Neural progenitor cell (in vitro differentiated cells): ENCODE measurements around the gene HCK. TPM values are rescaled to one million over a fixed set of nuclear protein-coding genes. Genes with fewer than 3 reads are reported as not detected.

Experiments used
- DNase-seq: peaks from one replicate; pipeline ENCODE4 v3.0.0-alpha.2; 2016; ENCODE audit warnings: low spot score
- H2AFZ ChIP-seq: fragments of 200-600 bp; sonication (generic); replicated peaks from 2 replicates; pipeline ENCODE4 v1.6.1; 2016; ENCODE audit warnings: antibody characterized with exemption
- H3F3A ChIP-seq: fragments of 200-600 bp; sonication (generic); 2 replicates; pipeline ENCODE4 v1.6.1; 2016; ENCODE audit warnings: antibody characterized with exemption, low read depth
- H3K27ac ChIP-seq: fragments of 200-600 bp; sonication (generic); 2 replicates; pipeline ENCODE4 v1.5.1; 2016; ENCODE audit warnings: mild to moderate bottlenecking
- H3K27me3 ChIP-seq: fragments of 200-600 bp; sonication (generic); 2 replicates; pipeline ENCODE4 v1.6.1; 2016; ENCODE audit warnings: mild to moderate bottlenecking, moderate library complexity
- H3K36me3 ChIP-seq: fragments of 200-600 bp; sonication (generic); 2 replicates; pipeline ENCODE4 v1.5.1; 2016
- H3K4me1 ChIP-seq: fragments of 200-600 bp; sonication (generic); 2 replicates; pipeline ENCODE4 v1.6.1; 2016; ENCODE audit warnings: mixed run types
- H3K4me2 ChIP-seq: fragments of 200-600 bp; sonication (generic); 2 replicates; pipeline ENCODE4 v1.6.1; 2016
- H3K4me3 ChIP-seq: fragments of 200-600 bp; sonication (generic); 2 replicates; pipeline ENCODE4 v1.5.1; 2016
- H3K79me2 ChIP-seq: fragments of 200-600 bp; sonication (generic); 2 replicates; pipeline ENCODE4 v1.6.1; 2016; ENCODE audit warnings: low read depth
- H3K9ac ChIP-seq: fragments of 200-600 bp; sonication (generic); 2 replicates; pipeline ENCODE4 v1.6.1; 2016
- H3K9me3 ChIP-seq: fragments of 200-600 bp; sonication (generic); 2 replicates; pipeline ENCODE4 v1.5.1; 2016; ENCODE audit warnings: low read depth
- H4K20me1 ChIP-seq: fragments of 200-600 bp; sonication (generic); 2 replicates; pipeline ENCODE4 v1.6.1; 2016; ENCODE audit warnings: low read depth
- H3K27ac Mint-ChIP-seq: 3 replicates; pipeline ENCODE4 v1.8.0; 2021; ENCODE audit warnings: mixed read lengths
- H3K27me3 Mint-ChIP-seq: 2 replicates; pipeline ENCODE4 v1.8.0; 2022; ENCODE audit warnings: low read depth, mild to moderate bottlenecking, inconsistent platforms, moderate library complexity, mixed read lengths; ENCODE audit not compliant: insufficient read depth
- H3K36me3 Mint-ChIP-seq: 3 replicates; pipeline ENCODE4 v1.8.0; 2021; ENCODE audit warnings: mixed read lengths
- H3K4me1 Mint-ChIP-seq: 3 replicates; pipeline ENCODE4 v1.8.0; 2021; ENCODE audit warnings: mixed read lengths
- H3K4me3 Mint-ChIP-seq: 3 replicates; pipeline ENCODE4 v1.8.0; 2021; ENCODE audit warnings: mild to moderate bottlenecking, moderate library complexity, mixed read lengths
- H3K9me3 Mint-ChIP-seq: 3 replicates; pipeline ENCODE4 v1.8.0; 2020; ENCODE audit warnings: mixed read lengths
- CTCF ChIP-seq: fragments of 200-600 bp; sonication (generic); IDR thresholded peaks from 2 replicates; pipeline ENCODE4 v1.5.1; 2017; ENCODE audit warnings: antibody characterized with exemption, mild to moderate bottlenecking
- EZH2 ChIP-seq: fragments of 200-600 bp; sonication (generic); IDR thresholded peaks from 2 replicates; pipeline ENCODE4 v1.6.1; 2017; ENCODE audit warnings: antibody characterized with exemption, mild to moderate bottlenecking, moderate library complexity
- EZH2phosphoT487 ChIP-seq: fragments of 200-600 bp; sonication (generic); IDR thresholded peaks from 2 replicates; pipeline ENCODE4 v1.6.1; 2017; ENCODE audit warnings: antibody characterized with exemption
- small RNA-seq: library from RNA; depleted of rRNA; stranded (forward); fragments of <200 nt; gene quantifications from one replicate; pipeline ENCODE3, GENCODE V24; 2015
- total RNA-seq: library from RNA; depleted of rRNA; stranded (reverse); fragments of >200 nt; gene quantifications from 2 replicates; pipeline ENCODE4 v1.2.3, GENCODE V29; 2015; ENCODE audit warnings: low replicate concordance

Gene HCK
- total RNA-seq, 1 donor from 2014 or later, result not detected

GRCh38 chr20:32144898-32145662 is 93.0 kb downstream of the HCK start:
- Histone ChIP-seq H3K27ac (no peak overlapping the region), H3K4me2 (no peak overlapping the region), H3F3A (no peaks in the 10 kb centered on the region), H3K9ac (no peak overlapping the region), H3K27me3 (no peaks in the 10 kb centered on the region), H3K4me1 (no peaks in the 10 kb centered on the region), H4K20me1 (no peaks in the 10 kb centered on the region), H3K4me3 (no peak overlapping the region), H3K36me3 (peaks cover 11% of the 10 kb centered on the region), H3K79me2 (no peaks in the 10 kb centered on the region), H2AFZ (no peak overlapping the region), H3K9me3 (no peaks in the 10 kb centered on the region)
- H3K4me3 Mint-ChIP-seq, result no peak overlapping the region
- H3K4me1 Mint-ChIP-seq, result no peaks in the 10 kb centered on the region
- peaks cover 2% of the 10 kb centered on the region for H3K27me3 Mint-ChIP-seq
- H3K27ac Mint-ChIP-seq, result no peak overlapping the region
- no peaks in the 10 kb centered on the region for H3K9me3 Mint-ChIP-seq
- DNase-seq, result no peak
- peaks cover 42% of the 10 kb centered on the region for H3K36me3 Mint-ChIP-seq
- TF ChIP-seq EZH2, result no peak
- no peak for TF ChIP-seq CTCF
- TF ChIP-seq EZH2phosphoT487, result no peak

GRCh38 chr20:32149566-32150170 is 97.6 kb downstream of the HCK start:
- H3K27me3 ChIP-seq, result no peaks in the 10 kb centered on the region
- peaks cover 4% of the 10 kb centered on the region for H3K27me3 Mint-ChIP-seq
- peaks cover 30% of the 10 kb centered on the region for H3K36me3 Mint-ChIP-seq
- no peak overlapping the region for H3K4me3 Mint-ChIP-seq
- peaks cover 2% of the 10 kb centered on the region for H3F3A ChIP-seq
- H3K4me1 ChIP-seq, result no peaks in the 10 kb centered on the region
- TF ChIP-seq EZH2 (no peak), CTCF (no peak), EZH2phosphoT487 (no peak)
- H2AFZ ChIP-seq, result no peak overlapping the region
- H3K4me1 Mint-ChIP-seq, result no peaks in the 10 kb centered on the region
- no peaks in the 10 kb centered on the region for H4K20me1 ChIP-seq
- H3K4me3 ChIP-seq, result no peak overlapping the region
- H3K27ac Mint-ChIP-seq, result no peak overlapping the region
- H3K36me3 ChIP-seq, result peaks cover 11% of the 10 kb centered on the region
- H3K9me3 Mint-ChIP-seq, result no peaks in the 10 kb centered on the region
- H3K9me3 ChIP-seq, result no peaks in the 10 kb centered on the region
- H3K27ac ChIP-seq, result no peak overlapping the region
- no peak overlapping the region for H3K9ac ChIP-seq
- no peak overlapping the region for H3K4me2 ChIP-seq
- no peak for DNase-seq
- no peaks in the 10 kb centered on the region for H3K79me2 ChIP-seq

DNA sequence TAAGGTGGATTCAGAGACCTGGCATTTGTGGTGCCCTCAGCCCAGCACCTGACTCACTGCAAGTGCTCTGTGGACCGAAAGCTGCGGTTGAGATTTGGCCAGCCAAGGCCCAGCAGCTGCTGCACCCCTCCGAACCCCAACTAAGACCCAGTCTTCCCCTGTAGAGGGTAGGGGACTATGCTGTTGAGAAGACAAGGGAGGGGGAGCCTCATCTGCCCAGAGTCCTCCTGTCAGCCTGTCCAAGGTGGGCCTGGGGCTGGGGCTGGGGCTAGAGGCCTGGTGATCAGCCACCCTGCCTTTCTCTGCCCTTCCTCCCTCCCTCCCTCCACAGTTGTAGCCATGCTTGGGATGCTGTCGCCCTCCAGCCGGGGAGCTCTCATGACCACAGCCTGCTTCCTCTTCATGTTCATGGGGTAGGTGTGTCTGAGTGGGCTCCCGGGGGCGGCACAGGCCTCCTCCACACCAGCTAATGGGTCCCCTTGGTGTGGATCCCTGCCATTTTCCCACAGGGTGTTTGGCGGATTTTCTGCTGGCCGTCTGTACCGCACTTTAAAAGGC is 98.3 kb downstream of the HCK start:
- H2AFZ ChIP-seq, result no peak overlapping the region
- H3K4me1 Mint-ChIP-seq, result peaks cover 4% of the 10 kb centered on the region
- H3K27me3 Mint-ChIP-seq, result peaks cover 7% of the 10 kb centered on the region
- H3K4me2 ChIP-seq, result no peak overlapping the region
- no peaks in the 10 kb centered on the region for H4K20me1 ChIP-seq
- H3K36me3 Mint-ChIP-seq, result peaks cover 28% of the 10 kb centered on the region
- H3K9me3 ChIP-seq, result no peaks in the 10 kb centered on the region
- H3K27me3 ChIP-seq, result no peaks in the 10 kb centered on the region
- H3K27ac ChIP-seq, result no peak overlapping the region
- H3K4me1 ChIP-seq, result no peaks in the 10 kb centered on the region
- H3K9ac ChIP-seq, result no peak overlapping the region
- no peaks in the 10 kb centered on the region for H3K79me2 ChIP-seq
- DNase-seq, result no peak
- no peaks in the 10 kb centered on the region for H3K9me3 Mint-ChIP-seq
- no peak overlapping the region for H3K4me3 ChIP-seq
- H3K36me3 ChIP-seq, result peaks cover 11% of the 10 kb centered on the region
- TF ChIP-seq EZH2phosphoT487, result no peak
- H3F3A ChIP-seq, result peaks cover 9% of the 10 kb centered on the region
- no peak overlapping the region for H3K27ac Mint-ChIP-seq
- H3K4me3 Mint-ChIP-seq, result no peak overlapping the region

Small RNA genes lying within 50 kb of the gene (small RNA-seq; reads per million reads assigned to genes)
- gene RNA5SP481 (not detected), gene RNA5SP482 (not detected)

Other genes starting within 250 kb of the HCK start
- 0.22 TPM in 1 of 2 replicates, not detected in the other for gene MYLK2, start 232.9 kb upstream of the HCK start, total RNA-seq
- gene FOXS1, start 206.6 kb upstream of the HCK start, total RNA-seq, result 0.53 TPM in 1 of 2 replicates, not detected in the other
- 0.45 and 1.1 TPM in 2 replicates for gene DUSP15, start 181.7 kb upstream of the HCK start, total RNA-seq
- gene TTLL9, start 181.6 kb upstream of the HCK start, total RNA-seq, result 0.34 TPM in 1 of 2 replicates, not detected in the other
- gene PDRG1, start 100.2 kb upstream of the HCK start, total RNA-seq, result 11.1 and 15.3 TPM in 2 replicates
- gene XKR7, start 84.1 kb upstream of the HCK start, total RNA-seq, result 0.07 and 0.19 TPM in 2 replicates
- gene CCM2L, start 41.8 kb upstream of the HCK start, total RNA-seq, result 0.75 and 3.9 TPM in 2 replicates
- gene TM9SF4, start 57.5 kb downstream of the HCK start, total RNA-seq, result 27.9 and 41.7 TPM in 2 replicates
- gene PLAGL2, start 155.5 kb downstream of the HCK start, total RNA-seq, result 16.5 and 21.2 TPM in 2 replicates
- gene POFUT1, start 155.6 kb downstream of the HCK start, total RNA-seq, result 22.3 and 23.5 TPM in 2 replicates
- 16.8 and 20.9 TPM in 2 replicates for gene KIF3B, start 225.4 kb downstream of the HCK start, total RNA-seq